Measurements from ENCODE around the gene TBC1D4.
A peak's percentile ranks its signal among the peaks of the same experiment; 100 is the strongest.

TBC1D4 gene

DNA sequence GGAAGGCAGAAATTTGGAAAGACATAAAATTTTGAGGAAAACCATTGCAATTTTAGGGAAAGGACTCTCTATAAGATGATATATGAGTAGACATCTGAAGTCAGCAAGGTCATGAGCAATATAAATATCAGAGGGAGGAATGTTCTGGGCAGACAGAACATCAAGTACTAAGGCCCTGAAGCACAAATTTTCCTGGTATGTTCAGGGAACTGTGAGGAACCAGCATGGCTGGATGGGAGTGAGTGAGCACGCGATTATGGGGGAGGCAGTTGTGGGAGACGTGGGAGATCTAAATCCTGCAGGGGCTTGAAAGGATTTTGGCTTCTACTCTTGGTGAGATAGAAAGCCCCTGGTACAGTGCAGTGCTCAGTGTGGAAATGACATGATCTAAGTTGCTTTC, 112.0 kb downstream of the TBC1D4 start:
- no peak for DNase-seq (ENCODE audit: low read depth)
- no peak overlapping the region for H3K4me3 ChIP-seq (ENCODE audit: low read length)
- TF ChIP-seq, protein P1, sequence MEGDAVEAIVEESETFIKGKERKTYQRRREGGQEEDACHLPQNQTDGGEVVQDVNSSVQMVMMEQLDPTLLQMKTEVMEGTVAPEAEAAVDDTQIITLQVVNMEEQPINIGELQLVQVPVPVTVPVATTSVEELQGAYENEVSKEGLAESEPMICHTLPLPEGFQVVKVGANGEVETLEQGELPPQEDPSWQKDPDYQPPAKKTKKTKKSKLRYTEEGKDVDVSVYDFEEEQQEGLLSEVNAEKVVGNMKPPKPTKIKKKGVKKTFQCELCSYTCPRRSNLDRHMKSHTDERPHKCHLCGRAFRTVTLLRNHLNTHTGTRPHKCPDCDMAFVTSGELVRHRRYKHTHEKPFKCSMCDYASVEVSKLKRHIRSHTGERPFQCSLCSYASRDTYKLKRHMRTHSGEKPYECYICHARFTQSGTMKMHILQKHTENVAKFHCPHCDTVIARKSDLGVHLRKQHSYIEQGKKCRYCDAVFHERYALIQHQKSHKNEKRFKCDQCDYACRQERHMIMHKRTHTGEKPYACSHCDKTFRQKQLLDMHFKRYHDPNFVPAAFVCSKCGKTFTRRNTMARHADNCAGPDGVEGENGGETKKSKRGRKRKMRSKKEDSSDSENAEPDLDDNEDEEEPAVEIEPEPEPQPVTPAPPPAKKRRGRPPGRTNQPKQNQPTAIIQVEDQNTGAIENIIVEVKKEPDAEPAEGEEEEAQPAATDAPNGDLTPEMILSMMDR (conservative IDR thresholded peaks at IDR 0.05; ENCODE audit: low read length), result no peak

GRCh38 chr13:75368167-75368566, 113.8 kb downstream of the TBC1D4 start:
- TF ChIP-seq, protein P1 (conservative IDR thresholded peaks at IDR 0.05; ENCODE audit: low read length), result no peak
- DNase-seq (ENCODE audit: low read depth), result peak; percentile 80
- H3K4me3 ChIP-seq (ENCODE audit: low read length), result no peak overlapping the region

DNA sequence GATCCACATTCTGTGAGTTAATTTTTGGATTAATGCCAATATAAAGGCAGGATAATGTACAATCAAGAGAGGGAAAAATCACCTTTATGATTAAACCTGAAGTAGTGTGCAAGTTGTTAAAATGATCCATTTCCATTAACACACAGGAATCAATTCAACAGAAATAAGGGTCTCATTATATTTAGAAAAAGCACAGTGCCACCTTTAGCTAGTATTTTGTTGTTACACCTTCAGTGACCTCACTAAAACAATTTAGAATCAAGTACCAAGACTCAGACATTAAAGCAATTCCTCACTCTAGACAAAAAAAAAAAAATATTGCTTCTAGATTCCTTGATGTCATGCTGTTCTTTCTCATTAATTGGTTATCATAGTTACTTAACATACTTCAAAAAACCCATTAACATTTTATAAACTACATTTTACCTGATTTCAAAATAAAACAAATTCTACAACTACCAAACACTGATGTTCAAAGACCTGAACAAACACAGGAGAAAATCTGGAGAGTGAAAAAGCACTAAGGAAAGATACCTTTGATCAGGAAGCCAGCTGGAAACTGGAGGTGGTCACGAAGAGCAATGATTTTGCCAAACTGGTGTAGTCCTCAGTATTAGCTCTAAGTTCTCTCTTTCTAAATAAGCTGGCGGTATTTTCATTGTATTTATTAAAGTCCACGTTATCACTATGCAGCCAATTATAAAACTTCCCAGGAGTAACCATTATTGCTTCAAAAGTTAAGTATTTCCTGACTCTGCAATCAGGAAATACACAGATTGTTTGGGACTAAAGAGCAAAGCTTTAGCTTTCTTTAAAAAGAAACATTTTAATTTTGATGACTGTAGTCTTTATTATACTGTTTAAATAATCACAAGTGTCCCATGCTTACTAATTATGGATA, 115.3 kb downstream of the TBC1D4 start:
- TF ChIP-seq, protein P1 (conservative IDR thresholded peaks at IDR 0.05; ENCODE audit: low read length), result no peak
- DNase-seq (ENCODE audit: low read depth), result no peak
- no peak overlapping the region for H3K4me3 ChIP-seq (ENCODE audit: low read length)

GRCh38 chr13:75365724-75366173, 116.2 kb downstream of the TBC1D4 start:
- peak; percentile 69 for DNase-seq (ENCODE audit: low read depth)
- H3K4me3 ChIP-seq (ENCODE audit: low read length), result no peak overlapping the region; the same call in 1 of the 2 replicates
- TF ChIP-seq, protein P1 (conservative IDR thresholded peaks at IDR 0.05; ENCODE audit: low read length), result peak; percentile 21

DNA sequence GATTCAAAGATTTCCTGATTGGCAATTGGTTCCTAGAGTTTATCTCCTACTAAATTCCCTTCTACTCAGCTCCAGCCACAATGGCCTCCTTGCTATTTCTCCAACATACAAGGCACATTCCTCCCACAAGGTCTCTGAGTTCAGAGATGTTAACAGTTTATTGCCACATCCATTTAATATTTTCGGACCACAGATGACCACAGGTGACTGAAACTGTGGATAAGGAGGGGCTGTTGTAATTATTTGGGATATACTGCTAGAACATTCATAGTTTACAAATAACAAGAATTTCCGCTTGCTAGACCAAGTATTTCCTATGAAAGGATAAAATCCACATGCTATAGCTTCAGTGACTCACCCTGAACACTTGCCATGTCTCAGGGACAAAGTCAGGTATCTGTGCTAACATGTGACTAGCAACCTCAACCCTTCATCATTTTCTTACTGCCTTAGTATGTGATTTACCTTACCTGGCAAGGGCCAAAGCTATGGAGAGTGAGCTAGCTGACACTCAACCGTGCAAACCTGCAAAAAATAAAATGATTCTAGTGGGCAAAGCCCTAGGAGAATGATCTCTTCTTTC, 117.7 kb downstream of the TBC1D4 start:
- TF ChIP-seq, protein P1 (conservative IDR thresholded peaks at IDR 0.05; ENCODE audit: low read length), result no peak
- no peak for DNase-seq (ENCODE audit: low read depth)
- H3K4me3 ChIP-seq (ENCODE audit: low read length), result no peak overlapping the region

DNA sequence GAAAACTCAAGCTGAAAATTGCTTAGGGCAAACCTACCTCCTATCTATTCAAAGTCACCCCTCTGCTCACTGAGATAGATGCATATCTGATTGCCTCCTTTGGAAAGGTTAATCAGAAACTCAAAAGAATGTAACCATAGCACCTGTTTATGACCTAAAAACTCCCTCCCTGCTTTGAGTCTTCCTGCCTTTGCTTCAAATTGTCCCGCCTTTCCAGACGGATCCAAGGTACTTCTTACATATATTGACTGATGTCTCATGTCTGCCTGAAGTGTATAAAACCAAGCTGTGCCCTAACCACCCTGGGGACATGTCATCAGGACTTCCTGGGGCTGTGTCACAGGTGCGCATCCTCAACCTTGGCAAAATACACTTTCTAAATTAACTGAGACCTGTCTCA, 118.6 kb downstream of the TBC1D4 start:
- no peak overlapping the region for H3K4me3 ChIP-seq (ENCODE audit: low read length)
- DNase-seq (ENCODE audit: low read depth), result no peak
- TF ChIP-seq, protein P1 (conservative IDR thresholded peaks at IDR 0.05; ENCODE audit: low read length), result no peak

- no peak overlapping the region for H3K4me3 ChIP-seq (ENCODE audit: low read length)
- TF ChIP-seq, protein P1 (conservative IDR thresholded peaks at IDR 0.05; ENCODE audit: low read length), result no peak
- no peak for DNase-seq (ENCODE audit: low read depth)
Observed at GRCh38 chr13:75362026-75362425, 119.9 kb downstream of the TBC1D4 start.

Data from AG10803 (cell line).